ENCODE measurements around the gene SLC9A9. TPM values are rescaled to one million over a fixed set of nuclear protein-coding genes. Genes with fewer than 3 reads are reported as not detected.

The SLC9A9 gene
- polyA plus RNA-seq, 3 donors, result 1.0 to 9.0 (median 8.8) TPM

DNA sequence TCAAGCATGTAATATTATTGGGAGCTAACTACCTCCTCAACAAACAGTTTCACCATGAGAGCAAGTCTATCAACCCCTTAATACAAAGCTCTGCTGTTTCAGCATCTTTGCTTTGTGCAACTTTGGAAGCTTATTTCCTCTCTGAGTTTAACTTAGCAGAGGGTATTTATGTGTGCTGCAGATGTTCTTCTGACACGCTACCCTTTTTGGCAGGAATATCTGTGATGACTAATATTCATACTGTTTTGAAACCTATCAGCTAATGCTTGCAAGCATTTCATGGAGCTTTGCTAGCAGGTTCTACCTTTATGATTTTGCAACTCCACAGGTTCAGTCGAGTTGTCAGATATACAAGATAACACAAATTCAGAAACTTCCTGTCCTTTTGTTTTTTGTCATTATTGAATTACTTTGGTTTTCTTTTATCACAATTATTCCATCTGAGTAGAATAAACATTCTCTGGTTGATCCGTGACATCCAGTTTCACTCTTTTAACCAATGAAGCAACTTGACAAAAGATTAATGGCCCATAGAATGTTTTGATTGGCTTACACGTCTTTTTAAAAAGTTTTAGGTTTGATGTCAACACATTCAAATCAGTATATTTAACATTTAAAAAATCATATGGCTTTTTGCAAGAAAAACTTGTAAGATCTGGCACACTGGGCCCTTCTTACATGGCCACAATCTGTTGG, 1.7 kb upstream of the SLC9A9 start:
- WGBS, 3 donors, result 29 to 41% (median 29%) methylated on average over 4 of the region's 4 CpGs
- H3K27ac ChIP-seq (ENCODE audit: low read depth, low read length), result no peak overlapping the region

DNA sequence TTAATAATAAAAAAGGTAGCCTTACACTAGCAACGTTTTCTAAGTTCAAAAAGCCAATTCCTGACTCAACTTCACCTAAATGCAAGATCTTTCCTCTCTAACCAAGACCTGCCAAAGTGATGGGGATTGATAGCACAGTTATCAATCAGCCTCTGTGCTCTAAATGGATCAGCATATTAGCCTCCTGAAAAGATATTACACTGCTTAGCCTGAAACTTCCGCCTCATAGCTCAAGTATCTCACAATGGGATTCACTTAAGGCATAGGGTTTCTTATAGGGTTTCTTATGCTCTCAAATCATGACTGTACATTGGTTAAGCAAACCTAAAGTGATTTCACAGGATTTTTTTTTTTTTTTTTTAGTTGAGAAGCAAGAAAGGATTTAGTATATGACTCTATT, 436 bp upstream of the SLC9A9 start:
- WGBS, 3 donors, result 54 to 63% (median 61%) methylated on average over 2 of the region's 2 CpGs
- H3K27ac ChIP-seq (ENCODE audit: low read depth, low read length), result no peak overlapping the region

DNA sequence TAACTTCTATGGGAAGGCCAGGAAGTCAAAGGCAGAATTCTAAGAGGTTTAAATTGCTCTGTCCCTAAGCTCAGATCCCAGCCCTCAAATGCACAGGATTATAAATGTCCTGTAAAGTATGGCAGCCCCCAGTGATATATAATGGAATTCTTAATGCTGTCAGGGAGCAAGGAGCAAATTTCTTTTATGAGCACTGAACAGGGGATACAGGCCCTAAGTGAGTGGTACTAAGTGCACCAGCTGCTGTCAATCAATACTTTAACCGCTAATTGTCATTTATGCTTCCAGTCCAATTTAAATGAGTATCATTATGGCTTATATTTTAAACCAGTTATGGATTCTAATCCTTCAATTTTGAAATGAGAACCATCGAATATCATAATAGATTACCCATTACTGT, 4.7 kb downstream of the SLC9A9 start:
- 56 to 99% (median 95%) methylated on average over 2 of the region's 2 CpGs for WGBS, 3 donors
- no peak overlapping the region for H3K27ac ChIP-seq (ENCODE audit: low read depth, low read length)

- 69 to 75% (median 73%) methylated on average over 4 of the region's 4 CpGs for WGBS, 3 donors
- no peak overlapping the region for H3K27ac ChIP-seq (ENCODE audit: low read depth, low read length)
Observed at GRCh38 chr3:143840636-143841035, 7.6 kb downstream of the SLC9A9 start.

- 59 to 89% (median 83%) methylated on average over 2 of the region's 2 CpGs for WGBS, 3 donors
- no peak overlapping the region for H3K27ac ChIP-seq (ENCODE audit: low read depth, low read length)
Observed at GRCh38 chr3:143839980-143840379, 8.3 kb downstream of the SLC9A9 start.

DNA sequence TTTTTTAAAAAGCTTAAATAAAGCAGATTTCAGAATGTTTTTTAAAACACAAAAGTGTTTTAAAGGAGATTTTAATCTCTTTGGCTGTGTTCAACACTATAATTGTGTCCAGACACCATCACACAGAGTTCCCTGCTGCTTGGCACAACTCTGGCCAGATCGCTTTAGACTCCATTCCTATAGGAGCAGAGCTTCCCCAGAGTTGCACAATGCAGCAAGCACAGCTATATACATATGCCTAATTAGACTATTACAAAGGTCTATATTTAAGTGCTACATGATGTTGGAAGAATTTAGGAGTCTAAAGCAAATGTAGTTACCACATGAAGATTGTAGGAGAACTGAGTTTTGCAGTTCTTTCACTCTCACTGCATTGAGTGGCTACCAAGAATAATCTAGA, 11.2 kb downstream of the SLC9A9 start:
- WGBS, 3 donors, result 86 to 98% (median 96%) methylated on average over 1 of the region's 1 CpG
- H3K27ac ChIP-seq (ENCODE audit: low read depth, low read length), result no peak overlapping the region

GRCh38 chr3:143835312-143835711, 13.0 kb downstream of the SLC9A9 start:
- no peak overlapping the region for H3K27ac ChIP-seq (ENCODE audit: low read depth, low read length)
- 84 to 89% (median 86%) methylated on average over 2 of the region's 2 CpGs for WGBS, 3 donors

- H3K27ac ChIP-seq (ENCODE audit: low read depth, low read length), result no peak overlapping the region
Observed at GRCh38 chr3:143832433-143832832, 15.8 kb downstream of the SLC9A9 start.

GRCh38 chr3:143831994-143832393, 16.3 kb downstream of the SLC9A9 start:
- no peak overlapping the region for H3K27ac ChIP-seq (ENCODE audit: low read depth, low read length)

DNA sequence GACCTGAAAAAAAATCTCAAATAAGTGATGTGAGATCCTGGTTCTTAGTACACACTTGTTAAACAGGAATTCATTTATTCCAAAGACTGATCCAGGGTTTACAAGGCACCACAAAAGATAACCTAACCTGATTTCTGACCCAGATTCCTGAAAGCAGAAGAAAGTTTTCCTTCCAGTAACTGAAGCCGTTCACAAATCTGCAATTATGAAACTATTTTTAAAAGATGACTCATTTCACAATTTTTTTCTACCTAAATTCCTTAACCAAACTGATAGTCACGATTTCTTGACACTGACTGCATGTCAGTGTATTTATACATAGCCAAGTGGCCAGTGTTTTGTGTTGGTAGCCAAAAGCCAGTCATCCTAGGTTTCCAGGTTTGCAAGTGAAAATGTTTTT, 17.1 kb downstream of the SLC9A9 start:
- 1 to 39% (median 3%) methylated on average over 2 of the region's 2 CpGs for WGBS, 3 donors
- no peak overlapping the region for H3K27ac ChIP-seq (ENCODE audit: low read depth, low read length)

More at GRCh38 chr3:143831994-143832393, 16.3 kb downstream of the SLC9A9 start:
- 86 to 93% (median 88%) methylated on average over 1 of the region's 1 CpG for WGBS, 3 donors

DNA sequence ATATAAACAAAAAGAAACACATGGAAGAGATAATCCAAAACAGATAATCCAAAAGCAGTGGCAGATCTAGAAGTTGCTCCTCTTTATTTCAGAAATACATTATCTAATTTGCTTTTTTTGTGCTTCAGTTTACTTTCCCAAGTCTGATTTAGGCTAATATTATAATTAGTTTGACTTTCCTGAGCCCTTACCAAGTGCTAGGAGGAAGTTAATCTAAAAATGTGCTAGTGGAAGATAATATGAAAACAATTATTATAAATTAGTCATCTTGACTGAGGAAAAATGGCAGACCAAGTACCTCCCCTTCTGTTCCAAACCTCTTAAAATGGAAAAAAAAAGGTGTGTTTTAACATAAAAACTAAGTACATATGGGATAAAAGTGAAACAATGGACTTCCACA, 17.5 kb downstream of the SLC9A9 start:
- no peak overlapping the region for H3K27ac ChIP-seq (ENCODE audit: low read depth, low read length)

DNA sequence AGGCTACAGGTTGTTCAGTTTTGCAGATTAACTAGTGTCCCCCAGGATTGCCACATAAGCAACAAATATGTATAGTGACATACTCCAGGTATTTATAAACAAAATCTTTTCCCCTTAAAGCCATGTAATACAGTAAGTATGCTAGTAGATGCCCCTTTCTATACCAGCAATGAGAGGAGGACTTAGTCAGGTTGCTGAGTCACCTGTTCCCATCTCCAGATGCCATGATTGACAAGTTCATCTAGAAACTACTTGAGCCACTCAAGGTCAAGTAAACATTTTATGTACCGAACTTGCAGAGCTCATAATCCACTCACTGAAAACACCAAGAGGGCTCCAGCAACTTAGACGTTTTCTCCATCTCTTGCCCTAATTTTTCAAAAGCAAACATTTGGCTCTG, 18.2 kb downstream of the SLC9A9 start:
- H3K27ac ChIP-seq (ENCODE audit: low read depth, low read length), result no peak overlapping the region
- 15 to 69% (median 65%) methylated on average over 2 of the region's 2 CpGs for whole genome bisulfite sequencing, 3 donors

GRCh38 chr3:143827425-143827824, 20.8 kb downstream of the SLC9A9 start:
- WGBS, 3 donors, result 75 to 98% (median 96%) methylated on average over 2 of the region's 2 CpGs
- H3K27ac ChIP-seq (ENCODE audit: low read depth, low read length), result no peak overlapping the region

GRCh38 chr3:143826296-143826695, 22.0 kb downstream of the SLC9A9 start:
- 29 to 50% (median 36%) methylated on average over 1 of the region's 1 CpG for WGBS, 3 donors
- H3K27ac ChIP-seq (ENCODE audit: low read depth, low read length), result no peak overlapping the region

DNA sequence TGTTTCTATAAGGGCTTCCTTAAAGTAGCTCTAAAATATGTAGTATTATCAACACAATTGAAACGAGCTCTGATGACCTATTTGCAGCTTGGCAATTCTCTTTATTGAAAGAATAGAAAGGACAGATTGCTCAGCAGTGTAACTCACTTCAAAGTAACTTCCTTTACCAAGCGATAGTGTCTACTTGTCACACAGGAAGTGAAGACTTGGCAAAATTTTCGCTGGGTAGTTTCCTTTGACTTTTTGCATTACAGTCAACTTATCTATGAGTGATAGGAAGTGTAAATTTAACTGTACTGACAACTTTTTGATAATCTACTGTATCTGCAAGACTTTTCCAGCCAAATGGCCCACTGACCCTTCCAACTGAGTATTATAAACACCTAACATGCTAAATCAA, 22.8 kb downstream of the SLC9A9 start:
- no peak overlapping the region for H3K27ac ChIP-seq (ENCODE audit: low read depth, low read length)
- 26 to 46% (median 35%) methylated on average over 3 of the region's 3 CpGs for whole genome bisulfite sequencing, 3 donors

DNA sequence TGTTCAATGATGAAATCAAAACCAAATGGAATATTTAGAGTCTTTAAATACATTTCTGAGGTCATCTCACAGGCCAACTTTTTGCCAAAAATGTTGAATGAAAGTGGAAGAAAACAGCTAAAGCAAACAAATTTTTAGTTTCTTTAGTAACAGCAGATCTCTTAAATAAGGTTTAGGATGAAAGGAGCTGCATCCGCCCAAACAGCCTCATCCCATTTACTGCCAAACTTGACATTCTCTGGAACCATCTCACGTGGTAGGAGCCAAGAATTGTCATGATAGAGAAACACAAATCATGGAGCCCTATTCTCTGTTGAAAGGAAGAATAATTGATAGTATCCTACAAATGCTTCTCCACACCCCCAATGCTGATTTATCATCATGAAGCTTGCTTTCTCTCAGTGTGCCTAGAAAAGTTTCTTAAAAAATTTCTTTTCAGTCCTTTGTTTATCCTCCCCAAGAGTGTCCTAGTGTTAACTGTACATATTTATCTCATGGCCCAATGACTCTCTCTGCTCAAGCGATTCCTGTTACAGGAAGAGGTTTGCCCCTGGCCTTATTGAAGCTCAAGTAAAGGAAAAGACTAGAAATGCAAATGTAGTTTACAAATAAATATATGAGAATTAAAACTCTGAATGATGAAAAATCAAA, 23.4 kb downstream of the SLC9A9 start:
- H3K27ac ChIP-seq (ENCODE audit: low read depth, low read length), result no peak overlapping the region
- WGBS, 3 donors, result 51 to 69% (median 56%) methylated on average over 3 of the region's 3 CpGs

DNA sequence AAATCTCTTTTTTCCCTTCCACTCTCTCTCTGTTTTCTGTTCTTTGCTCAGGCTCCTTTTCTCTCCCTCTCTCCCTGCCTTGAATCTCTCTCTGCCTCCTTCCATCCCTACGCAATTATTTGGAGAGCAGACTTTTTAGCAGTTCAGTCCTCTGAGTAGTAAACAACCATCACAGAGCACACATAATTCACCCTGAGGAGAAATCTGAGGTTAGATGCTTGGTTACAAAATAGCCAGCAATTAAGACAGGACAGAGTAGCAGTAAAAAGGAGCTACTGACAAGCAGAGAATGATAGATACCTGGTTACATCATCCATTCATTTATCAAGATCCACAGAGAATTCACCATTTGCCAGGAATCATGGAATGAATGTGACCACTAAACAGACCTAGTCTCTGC, 25.5 kb downstream of the SLC9A9 start:
- WGBS, 3 donors, result 64 to 84% (median 65%) methylated on average over 1 of the region's 1 CpG
- H3K27ac ChIP-seq (ENCODE audit: low read depth, low read length), result no peak overlapping the region

- whole genome bisulfite sequencing, 3 donors, result 37 to 57% (median 55%) methylated on average over 3 of the region's 3 CpGs
- no peak overlapping the region for H3K27ac ChIP-seq (ENCODE audit: low read depth, low read length)
Observed at GRCh38 chr3:143822374-143822773, 25.9 kb downstream of the SLC9A9 start.

DNA sequence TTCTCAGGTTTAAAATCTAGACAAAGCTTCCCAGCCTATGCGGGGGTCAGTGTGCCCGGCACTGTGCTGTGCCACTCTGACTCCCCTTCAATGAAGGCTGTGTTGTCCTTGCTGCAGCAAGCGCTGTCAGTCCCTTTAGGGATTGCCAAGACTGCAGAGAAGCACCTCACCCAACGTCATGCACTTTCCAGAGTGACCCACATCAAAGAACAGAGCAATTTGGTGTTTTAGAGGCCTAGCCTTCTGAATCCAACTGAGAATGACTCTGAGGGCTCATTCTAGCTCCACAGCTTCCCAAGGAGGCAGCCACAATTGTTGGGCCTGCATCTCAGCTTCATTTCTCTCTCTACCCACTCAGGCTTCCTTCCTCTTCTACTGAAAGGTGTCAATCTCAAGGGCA, 26.4 kb downstream of the SLC9A9 start:
- 58 to 70% (median 65%) methylated on average over 4 of the region's 4 CpGs for WGBS, 3 donors
- H3K27ac ChIP-seq (ENCODE audit: low read depth, low read length), result no peak overlapping the region

- WGBS, 3 donors, result 69 to 90% (median 83%) methylated on average over 3 of the region's 3 CpGs
- no peak overlapping the region for H3K27ac ChIP-seq (ENCODE audit: low read depth, low read length)
Observed at GRCh38 chr3:143820466-143821221, 27.6 kb downstream of the SLC9A9 start.

Data from adipose tissue (tissue), 3 donors.